SIG-M5 treated with dmso at 0.1 percent for 504 hours (cell line): ENCODE measurements around the gene PPP2R5C.
A peak's percentile ranks its signal among the peaks of the same experiment; 100 is the strongest.

Source experiments
- DNase-seq: peaks from one replicate; lab custom pipeline; 2025; ENCODE audit not compliant: unreplicated experiment; lab: John Stamatoyannopoulos, UW

PPP2R5C gene

DNA sequence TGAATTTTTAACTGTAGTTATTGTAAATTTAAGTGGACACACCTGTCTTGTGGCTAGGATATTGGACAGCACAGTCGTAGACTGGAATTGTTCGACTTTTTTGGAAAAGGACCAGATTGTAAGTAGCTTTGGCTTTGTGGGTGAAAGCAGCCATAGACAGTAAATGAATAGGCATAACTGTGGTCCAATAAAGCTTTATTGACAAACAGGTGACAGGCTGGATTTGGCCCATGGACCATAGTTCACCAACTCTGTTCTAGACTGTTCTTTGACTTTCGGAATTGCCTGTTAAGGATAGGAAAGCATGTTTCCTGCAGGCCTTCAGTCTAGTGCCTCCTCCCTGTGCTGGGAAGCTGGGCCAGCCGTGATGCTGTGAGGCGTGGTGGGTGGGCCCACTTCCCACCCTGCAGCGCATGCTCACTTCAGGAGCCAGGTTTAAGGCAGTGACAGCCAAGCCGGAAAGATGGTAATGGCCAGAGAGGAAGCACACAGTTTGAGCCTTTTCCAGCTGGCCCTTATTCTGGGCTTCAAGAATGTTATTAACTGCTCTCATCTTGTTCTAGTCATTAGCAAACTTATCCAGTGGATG, 51.8 kb downstream of the PPP2R5C start:
- DNase-seq: no peak

DNA sequence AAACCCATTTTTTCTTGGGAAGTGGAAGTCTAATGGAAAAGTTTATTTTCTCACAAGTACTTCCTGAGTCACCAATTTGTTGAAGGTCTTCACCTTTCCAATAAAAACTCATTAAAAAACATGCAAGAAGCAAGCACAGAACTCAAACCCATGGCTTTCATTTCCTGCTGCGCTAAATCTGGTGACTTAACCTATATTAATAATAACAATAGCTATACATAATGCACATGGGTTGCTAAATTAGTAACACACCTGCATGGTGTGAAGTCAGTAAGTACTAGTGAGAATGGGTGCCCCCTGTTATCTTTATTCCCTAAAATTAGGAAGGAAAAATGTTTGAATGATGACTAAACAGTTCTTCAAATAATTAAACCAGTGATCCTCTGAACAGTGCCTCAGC, 52.3 kb downstream of the PPP2R5C start:
- DNase-seq: no peak

DNA sequence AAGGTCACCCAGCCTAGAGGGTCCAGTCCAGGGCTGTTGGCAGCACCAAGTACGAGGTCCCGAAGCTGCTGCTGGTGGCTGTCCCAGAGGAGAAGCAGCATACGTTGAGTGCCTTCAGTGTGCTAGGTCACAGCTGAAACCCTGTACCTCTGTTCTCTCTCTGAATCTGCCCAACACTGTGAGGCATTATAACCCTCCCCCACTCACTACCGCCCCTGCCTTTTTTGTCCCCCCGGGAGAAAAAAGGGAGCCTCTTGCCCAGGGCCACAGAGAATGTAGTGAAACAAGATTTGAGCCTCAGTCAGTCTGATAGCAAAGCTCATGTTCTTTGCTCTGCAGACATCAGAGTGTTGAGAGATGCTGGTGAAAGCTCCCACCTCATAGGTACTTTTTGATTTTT, 53.4 kb downstream of the PPP2R5C start:
- no peak for DNase-seq

DNA sequence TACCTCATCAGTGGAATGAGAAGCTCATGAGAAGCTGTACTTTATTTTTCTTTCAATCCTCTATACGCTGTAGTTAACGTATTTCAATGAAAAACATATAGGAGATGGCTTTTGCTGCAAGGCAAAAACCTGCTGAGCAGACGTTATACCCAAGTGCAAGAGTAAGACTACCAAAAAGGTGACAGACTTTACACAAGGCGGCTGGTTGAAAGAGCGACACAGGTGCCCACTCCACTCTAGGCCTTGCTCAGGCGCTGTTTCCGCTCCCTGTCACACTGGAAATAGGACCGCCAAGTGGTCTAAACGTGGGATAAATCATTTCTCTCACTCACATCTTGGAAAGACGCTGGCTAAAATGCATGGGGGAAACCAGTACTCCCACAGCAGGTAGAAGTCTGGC, 54.5 kb downstream of the PPP2R5C start:
- DNase-seq: no peak

DNA sequence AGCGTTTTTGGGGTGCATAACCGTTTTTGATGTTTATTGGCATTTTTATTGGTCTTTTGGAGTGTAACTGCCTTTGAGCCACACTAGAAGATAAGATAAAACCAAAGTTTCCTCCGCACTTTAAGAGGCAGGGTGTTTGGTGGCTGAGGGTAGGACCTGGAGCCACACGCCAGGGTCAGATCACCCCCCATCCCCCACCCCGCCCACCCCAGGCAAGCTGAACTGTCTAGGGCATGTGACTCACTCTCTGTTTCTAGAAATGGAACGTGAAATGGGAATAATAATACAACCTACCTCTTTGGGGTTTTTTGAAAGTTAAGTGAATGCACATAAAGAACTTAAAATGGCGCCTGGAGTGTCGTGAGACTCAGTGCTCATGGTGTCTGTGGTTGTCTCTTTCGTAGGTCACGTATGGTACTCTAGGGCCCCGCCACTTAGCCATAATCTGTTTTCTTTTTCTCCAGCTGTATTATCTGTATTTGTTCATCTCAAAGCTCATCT, 56.0 kb downstream of the PPP2R5C start:
- no peak for DNase-seq

DNA sequence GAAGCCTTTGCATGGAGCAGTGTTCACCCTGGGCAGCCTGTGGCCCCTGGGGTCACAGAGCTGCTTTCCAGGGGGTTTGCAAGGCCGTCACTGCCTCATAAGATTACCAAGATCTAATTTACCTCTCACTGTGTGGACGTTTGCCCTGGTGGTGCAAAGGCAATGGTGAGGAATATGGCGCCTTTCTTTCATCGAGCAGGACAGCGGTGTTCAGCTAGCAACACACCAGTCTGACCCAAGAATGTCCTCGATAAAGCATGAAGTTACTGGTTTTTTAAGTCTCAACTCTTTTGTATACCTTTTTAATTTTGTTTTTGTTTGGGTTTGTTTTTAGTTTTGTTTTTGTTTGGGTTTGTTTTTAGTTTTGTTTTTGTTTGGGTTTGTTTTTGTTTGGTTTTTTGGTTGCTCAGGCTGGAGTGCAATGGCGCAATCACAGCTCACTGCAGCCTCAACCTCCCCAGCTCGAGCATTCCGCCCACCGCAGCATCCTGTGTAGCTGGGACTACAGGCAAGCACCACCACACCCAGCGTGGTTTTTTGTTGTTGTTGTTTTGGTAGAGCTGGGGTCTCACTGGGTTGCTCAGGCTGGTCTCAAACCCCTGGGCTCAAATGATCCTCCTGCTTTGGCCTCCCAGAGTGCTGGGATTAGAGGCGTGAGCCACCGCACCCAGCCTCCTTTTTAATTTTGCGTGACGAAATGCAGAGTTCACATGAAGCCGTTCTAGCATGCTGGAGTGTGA, 57.9 kb downstream of the PPP2R5C start:
- DNase-seq: no peak

DNA sequence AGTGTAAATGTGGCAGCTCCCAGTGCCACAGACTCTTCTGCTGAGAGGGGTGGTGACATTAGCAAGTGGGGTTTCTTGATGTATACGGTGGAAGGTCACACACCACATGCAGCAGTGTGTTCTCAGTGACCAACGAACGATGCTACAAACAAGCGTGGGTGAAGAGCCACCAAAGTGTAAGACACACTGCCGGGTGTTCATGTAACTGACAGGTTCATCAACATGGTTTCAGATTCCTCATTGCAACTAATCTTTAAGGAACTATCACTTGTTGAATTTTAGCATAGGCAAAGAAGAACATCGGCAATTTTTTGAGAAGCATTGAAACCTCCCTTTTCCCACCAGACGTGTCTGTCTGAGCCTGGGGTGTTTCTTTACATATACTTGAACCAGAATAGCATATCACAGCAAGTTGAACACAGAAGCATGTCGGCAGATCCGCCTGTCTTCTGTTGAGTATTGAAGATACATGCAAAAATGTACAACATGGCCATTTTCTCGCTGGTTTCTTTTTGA, 58.8 kb downstream of the PPP2R5C start:
- DNase-seq: no peak

DNA sequence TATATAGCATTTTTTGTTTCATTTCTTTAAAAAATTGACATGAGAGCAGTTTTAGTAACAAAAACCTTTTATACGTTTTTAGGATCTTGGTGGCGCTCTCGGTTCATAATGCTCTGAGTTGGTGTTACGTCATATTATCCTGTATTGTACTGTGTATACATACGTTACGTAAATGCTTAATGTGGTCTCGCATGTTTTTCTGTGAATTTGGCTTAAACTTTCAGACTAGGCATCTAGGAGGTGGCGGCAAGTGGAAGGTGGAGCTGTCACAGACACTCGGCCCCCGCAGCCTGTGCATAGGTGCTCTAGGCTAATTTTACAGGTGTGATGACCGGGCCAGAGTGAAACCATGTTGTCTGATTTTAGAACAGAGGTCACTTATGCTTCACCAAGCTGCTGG, 60.0 kb downstream of the PPP2R5C start:
- DNase-seq: no peak

DNA sequence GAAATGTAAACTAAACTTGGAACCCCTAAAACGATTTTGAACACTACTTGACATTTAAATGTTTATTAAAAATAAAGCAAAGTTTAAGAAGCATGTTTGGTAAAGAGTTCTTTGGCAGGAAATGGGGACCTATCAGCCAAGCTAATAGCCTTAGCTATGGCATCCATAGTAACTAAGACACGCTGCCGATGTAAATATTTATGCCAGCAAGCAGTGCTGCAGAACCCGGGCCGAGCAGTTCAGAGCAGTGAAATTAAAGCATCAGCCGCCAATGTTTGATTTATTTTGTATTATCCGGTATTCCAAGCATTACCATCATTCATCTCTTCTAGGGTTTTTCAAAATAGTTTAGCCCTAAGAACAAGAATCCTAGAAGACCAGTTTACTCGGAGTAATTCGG, 61.6 kb downstream of the PPP2R5C start:
- DNase-seq: no peak

DNA sequence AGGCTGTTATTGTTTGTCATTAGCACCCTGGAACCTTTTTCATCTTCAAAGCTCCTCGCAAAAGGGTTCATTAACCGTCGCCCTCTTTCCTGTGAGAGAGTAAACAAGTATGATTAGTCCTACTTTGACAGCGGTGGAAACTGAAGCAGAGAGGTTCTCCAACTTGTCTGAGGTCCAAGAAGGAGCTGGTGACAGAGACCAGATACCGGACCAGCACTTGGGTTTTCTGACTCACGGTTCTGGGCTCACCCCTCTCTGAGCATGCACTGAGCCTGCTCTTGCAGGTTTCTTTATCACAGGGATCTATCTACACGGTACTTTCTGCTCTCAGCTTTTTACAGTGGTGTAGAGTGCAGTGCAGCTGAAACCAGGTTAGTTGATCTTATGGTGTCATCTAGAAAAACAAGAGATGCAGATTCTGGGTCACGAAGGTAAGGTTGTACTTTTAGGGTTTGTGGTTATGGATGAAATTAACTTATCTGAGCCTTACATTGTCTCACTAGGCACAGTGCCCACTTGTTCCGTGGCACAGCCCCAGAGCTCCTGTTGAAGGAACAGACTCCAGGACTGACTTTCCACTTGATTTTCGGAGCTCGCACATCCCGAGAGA, 62.1 kb downstream of the PPP2R5C start:
- DNase-seq: no peak

DNA sequence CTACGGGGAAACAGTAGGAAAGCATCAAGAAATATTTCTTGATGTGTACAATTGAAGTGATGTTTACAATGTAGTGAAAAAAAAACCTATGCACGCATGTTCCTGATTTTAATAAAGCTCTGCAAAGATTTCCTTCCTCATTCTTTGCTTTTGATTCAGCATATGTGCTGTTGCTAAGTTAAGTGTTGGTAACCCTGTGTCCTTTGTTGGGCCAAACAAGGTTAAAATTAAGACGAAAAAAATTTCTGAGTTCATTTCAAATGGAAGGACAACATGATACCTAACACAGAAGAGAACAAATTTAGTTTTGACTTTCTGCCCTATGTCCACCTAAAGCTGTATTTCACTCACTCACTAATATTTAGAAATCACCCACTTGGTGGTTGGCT, 62.8 kb downstream of the PPP2R5C start:
- DNase-seq: peak; percentile 26

DNA sequence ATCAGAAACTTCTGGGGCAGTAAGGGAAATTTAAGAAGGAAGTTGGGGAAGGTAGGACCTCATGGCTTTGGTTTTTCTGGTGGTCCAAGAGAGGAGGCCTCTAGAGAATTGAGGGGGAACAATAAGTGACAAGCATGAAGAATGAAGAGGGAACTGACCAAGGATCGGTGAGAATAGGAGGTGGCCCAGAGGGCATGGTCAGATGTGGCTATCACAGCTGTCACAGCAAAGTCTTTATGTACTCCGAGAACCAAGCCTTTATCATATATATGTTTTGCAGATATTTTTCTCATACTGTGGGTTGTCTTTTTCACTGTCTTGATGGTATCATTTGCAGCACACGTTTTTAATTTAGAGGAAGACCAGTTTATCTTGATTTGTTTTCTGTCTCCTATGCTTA, 64.3 kb downstream of the PPP2R5C start:
- DNase-seq: no peak

DNA sequence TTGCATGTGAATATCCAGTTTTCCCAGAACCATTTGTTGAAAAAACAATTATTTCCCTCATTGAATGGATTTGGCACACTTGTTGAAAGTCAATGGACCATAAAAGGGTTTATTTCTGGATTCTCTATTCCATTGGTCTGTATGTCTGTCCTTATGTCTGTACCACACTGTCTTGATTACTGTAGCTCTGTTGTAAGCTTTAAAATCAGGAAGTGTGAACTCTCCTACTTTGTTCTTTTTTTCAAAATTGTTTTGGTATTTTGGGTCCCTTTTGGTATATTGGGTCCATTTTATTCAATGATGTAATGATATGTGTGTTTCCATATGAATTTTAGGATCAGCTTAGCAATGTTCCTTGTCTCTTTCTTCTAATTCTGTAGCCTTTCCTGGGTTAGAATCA, 64.8 kb downstream of the PPP2R5C start:
- no peak for DNase-seq

DNA sequence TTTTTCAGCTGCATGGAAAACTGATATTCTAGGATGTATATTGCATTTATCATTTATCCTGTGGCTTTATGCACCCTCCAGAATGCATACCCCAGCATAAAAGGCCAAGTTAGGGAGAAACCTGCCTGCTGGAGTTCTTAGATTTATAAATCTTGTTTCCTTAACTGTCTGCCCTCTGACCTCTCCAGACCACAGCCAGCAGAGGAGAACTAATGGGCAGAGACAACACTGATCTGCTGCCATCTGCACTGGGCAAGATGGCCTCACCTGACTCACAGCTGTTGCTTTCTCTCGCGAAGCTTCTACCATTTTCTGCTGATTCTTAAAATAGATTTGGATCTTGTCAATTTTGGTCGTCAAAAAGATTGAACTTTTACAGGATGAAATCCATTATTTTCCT, 65.8 kb downstream of the PPP2R5C start:
- DNase-seq: no peak

DNA sequence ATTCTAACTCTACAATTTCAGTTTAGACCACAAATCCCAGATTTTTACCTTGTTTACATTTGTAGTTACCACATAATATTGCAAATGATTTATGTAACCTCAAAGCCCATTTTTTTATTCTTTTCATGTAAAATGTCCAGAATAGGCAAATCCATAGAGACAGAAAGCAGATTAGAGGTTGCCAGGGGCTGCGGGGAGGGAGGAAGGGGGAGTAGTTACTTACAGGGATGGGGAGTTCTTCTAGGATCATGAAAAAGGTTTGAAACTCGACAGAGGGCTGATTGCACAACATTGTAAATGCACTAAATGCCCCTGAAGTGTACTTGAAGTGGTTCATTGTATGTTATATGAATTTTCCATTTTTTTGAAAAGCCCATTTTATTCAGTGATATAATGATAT, 66.5 kb downstream of the PPP2R5C start:
- DNase-seq: no peak

DNA sequence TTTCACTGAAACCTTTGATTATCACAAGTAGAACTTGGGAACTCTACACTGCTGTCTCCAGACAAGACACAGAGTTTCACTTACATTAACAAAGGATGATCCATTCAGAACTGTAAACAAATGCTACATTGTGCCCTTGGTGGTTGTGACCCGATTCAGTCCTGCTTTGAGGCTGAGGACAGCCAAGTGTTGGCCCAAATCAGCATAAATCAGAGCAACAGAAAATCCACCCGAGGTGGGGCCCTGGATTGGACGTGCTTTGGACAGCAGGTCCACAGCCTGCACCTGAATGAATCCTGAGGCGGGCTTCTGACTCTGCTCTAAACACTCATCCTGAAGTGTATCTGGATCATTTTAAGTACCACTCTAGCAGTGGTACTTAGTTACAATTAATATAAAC, 68.8 kb downstream of the PPP2R5C start:
- DNase-seq: no peak

DNA sequence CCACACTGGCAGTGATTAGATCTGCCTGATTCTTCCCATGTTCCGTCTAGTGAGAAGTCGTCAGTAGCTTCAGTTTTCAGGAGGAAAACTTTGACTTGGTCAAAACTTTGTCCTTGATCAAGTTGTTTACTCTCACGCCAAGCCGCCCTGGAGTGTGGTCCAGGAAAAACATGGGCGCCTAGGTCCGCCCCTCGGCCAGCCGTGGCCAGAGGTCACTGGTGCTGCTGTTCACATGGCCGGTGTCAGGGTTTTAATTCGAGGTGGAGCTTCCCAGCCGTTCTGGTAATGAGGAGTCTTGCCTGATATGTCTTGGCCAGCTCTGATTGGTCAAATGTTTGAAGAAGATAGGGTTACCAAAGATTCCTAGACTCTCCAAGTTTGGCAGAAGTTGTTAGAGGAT, 71.5 kb downstream of the PPP2R5C start:
- no peak for DNase-seq

DNA sequence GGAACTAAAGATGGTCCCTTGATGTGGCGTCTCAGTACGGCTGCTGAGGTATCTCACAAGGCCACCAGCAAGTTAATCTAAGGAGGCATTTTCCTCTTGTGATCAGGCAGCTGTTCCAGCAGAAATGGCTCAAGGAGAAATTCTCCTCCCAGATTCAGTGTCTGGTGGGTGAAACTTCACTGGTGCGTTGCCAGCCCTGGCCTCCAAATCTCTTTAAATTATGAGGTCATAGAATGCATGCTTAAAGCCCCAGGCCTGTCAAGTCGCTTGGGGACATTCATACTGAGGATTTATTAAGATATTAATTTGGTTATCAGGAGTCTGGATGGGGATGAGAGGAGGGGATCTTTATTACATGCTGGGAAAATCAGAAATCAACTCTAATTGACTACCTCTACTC, 72.9 kb downstream of the PPP2R5C start:
- no peak for DNase-seq

DNA sequence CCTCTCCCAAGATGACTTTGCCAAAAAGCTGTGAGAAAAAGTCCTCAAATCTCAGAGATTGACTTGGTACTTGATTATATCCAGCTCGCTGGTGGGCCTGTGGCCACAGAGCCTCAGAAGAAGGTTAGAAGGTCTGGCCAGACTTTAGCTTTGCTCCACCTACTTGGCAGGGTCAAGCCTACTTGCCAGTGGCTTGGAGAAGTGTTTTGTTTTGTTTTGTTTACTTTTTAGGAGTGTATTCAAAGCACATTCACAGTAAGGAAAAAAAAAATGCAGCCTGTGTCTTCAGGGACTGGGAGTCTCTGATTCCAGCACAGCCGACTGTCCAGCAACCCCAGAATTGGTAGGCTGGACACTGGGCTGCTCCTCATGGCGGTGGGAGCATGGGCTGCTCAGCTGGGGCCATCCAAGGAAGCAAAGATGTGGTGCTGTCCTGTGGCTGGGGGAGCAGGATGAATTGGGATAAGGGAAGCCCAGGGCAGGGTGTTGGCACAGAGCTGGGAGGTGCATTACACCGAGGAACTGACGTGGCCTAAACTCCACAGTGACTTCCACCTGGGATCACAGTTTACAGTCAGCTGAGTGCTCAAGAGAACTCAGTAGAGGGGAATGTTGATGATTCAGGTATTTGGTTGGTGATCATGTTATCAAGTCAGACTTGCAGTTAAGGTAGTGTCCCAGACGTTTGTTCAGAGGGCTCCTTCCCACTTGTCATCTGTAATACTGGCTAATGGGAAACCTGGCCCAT, 73.5 kb downstream of the PPP2R5C start:
- no peak for DNase-seq

DNA sequence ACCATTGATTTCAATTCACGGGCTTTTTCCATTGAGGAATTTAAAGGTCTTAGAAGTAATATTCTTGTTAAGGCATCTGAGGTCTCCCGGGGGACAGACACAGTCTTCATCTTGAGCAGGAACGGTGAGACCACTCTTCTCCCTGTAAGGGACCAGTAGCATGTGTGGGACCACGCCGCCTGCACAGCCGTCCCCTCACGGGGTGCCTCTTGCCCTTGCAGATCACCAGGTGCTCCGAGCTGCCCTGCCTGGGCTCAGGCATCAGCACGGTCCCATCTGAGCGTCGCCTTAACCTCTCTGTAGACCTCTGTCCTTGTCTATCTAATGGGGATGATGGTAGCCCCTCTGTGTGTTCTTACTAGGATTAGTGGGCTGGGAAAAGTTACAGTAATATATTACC, 74.1 kb downstream of the PPP2R5C start:
- DNase-seq: no peak

DNA sequence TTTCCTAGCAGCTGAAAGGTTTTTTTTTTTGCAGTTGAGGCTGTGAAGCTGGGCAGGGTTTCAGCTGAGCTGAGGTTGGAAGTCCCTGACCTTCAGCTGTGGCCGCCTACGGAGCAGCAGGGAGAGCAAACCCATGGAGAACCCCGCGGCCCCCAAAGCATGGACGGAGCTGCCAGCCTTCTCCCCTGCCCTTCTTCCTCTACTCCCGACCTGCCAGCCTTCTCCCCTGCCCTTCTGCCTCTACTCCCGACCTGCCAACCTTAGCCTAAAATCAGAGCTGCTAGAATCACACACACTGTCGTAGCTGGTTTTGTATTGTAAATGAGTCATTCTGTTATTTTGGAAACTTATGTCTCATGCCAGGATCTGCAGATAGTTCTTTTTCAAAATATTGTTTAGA, 74.6 kb downstream of the PPP2R5C start:
- no peak for DNase-seq

DNA sequence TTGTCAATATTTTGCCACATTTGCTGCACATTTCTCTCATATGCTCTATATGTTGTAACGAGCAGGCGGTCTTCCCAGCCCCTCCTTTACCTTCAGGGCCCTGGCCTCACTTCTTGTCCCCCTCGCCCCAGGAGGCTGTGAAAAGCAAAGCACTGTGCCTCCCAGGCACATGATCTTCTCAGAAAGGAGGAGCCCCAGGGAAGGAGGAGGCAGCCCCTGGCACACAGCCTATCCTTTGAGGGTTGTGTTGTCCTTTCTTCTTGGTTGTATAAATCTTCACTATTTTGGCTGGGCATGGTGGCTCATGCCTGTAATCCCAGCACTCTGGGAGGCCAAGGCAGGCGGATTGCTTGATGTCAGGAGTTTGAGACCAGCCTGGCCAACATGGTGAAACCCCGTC, 77.0 kb downstream of the PPP2R5C start:
- no peak for DNase-seq
